GM12892 (cell line): Measurements from ENCODE around the gene HMSD.

Experiments
- POLR2A ChIP-seq: IDR thresholded peaks from 2 replicates; pipeline ENCODE4 v1.6.1; 2011; ENCODE audit warnings: low read depth, low read length, control low read depth
- POLR2AphosphoS5 ChIP-seq: IDR thresholded peaks from 2 replicates; pipeline ENCODE4 v1.6.1; 2011; ENCODE audit warnings: low read depth, low read length, control low read depth

- no peak for TF ChIP-seq POLR2A
- TF ChIP-seq POLR2AphosphoS5, result no peak
Observed at GRCh38 chr18:63924551-63924950, 24.6 kb upstream of the HMSD start.
